ENCODE data around the gene TTC31. TPM values are rescaled to one million over a fixed set of nuclear protein-coding genes. Genes with fewer than 3 reads are reported as not detected.

The TTC31 gene
- total and polyA plus RNA-seq, 2 donors (not counting 1 experiment from before 2014, with no cell fraction given): 68.5 to 72.3 TPM

- Histone ChIP-seq H4K20me1 (ENCODE audit: control insufficient read depth, insufficient read depth, low read length, poor library complexity, severe bottlenecking) (no peaks in the 10 kb centered on the region), H3K9me3 (ENCODE audit: control extremely low read depth in 1 of 3, control insufficient read depth in 2 of 3, insufficient read depth in 1 of 3, low read length in 2 of 3) (no peaks in the 10 kb centered on the region), H3K9ac (ENCODE audit: low read length) (no peak overlapping the region), H3K4me3 (ENCODE audit: control extremely low read depth in 1 of 5, extremely low read depth in 1 of 5, insufficient read depth in 1 of 5, low read depth in 2 of 5, low read length in 4 of 5) (no peak overlapping the region), H3K4me2 (replicated peaks; ENCODE audit: low read depth, low read length, poor library complexity, severe bottlenecking) (peak overlapping the region; percentile 86), H3K36me3 (replicated peaks in 1 of 2; ENCODE audit: control extremely low read depth in 1 of 2, control insufficient read depth in 1 of 2, extremely low read depth in 1 of 2, insufficient read depth in 2 of 2, low read length in 1 of 2) (no peaks in the 10 kb centered on the region), H3K4me1 (ENCODE audit: control insufficient read depth in 2 of 2, insufficient read depth in 2 of 2, low read length in 2 of 2) (peaks cover 18 to 29% of the 10 kb centered on the region in 2 donors), H3K27ac (ENCODE audit: low read length in 2 of 2) (no peak overlapping the region), H3K79me2 (ENCODE audit: control insufficient read depth, insufficient read depth, low read length) (no peaks in the 10 kb centered on the region), H3K27me3 (replicated peaks in 1 of 4; ENCODE audit: control extremely low read depth in 1 of 4, control insufficient read depth in 3 of 4, insufficient read depth in 4 of 4, low read length in 3 of 4) (no peaks in the 10 kb centered on the region), H2AFZ (ENCODE audit: insufficient read depth, low read depth, low read length, poor library complexity, severe bottlenecking) (no peak overlapping the region)
- intact Hi-C loops (cut with micrococcal nuclease): no loop called here
- no peak for DNase-seq
- whole genome bisulfite sequencing (ENCODE audit: insufficient coverage): 100% methylated on average over 5 of the region's 5 CpGs
- H3K9me3 Mint-ChIP-seq (ENCODE audit: insufficient read depth): no peaks in the 10 kb centered on the region
- ATAC-seq (ENCODE audit: low read depth): no peak
- POLR2A ChIA-PET: interaction anchor here (1.5 kb wide), 1 partner anchor 82 kb away, joined by 3 read pairs; the partner anchor contains the start of gene WBP1
- TF ChIP-seq CTCF (IDR thresholded peaks at IDR 0.05) (no peak), EZH2 (IDR thresholded peaks at IDR 0.05; ENCODE audit: borderline replicate concordance, insufficient read depth, low read depth, low read length, poor library complexity, severe bottlenecking) (no peak)
- no peak overlapping the region for H3K4me3 Mint-ChIP-seq
- H3K4me1 Mint-ChIP-seq: peaks cover 29% of the 10 kb centered on the region
- CTCF ChIA-PET: interaction anchor here (1.4 to 3.0 kb wide), 4 partner anchors 8 to 291 kb away, joined by 3 to 11 read pairs (median 6); partner anchors contain the start of genes CCDC142 and TTC31
- H3K27ac Mint-ChIP-seq: no peak overlapping the region
- H3K27me3 Mint-ChIP-seq: no peaks in the 10 kb centered on the region
Measured at GRCh38 chr2:74540291-74540690, 57.4 kb downstream of the TTC31 start.

- Histone ChIP-seq H3K27me3 (replicated peaks in 1 of 4; ENCODE audit: control extremely low read depth in 1 of 4, control insufficient read depth in 3 of 4, insufficient read depth in 4 of 4, low read length in 3 of 4) (peaks cover 0 to 9% (median 5%) of the 10 kb centered on the region in 4 experiments), H3K36me3 (replicated peaks in 1 of 2; ENCODE audit: control extremely low read depth in 1 of 2, control insufficient read depth in 1 of 2, extremely low read depth in 1 of 2, insufficient read depth in 2 of 2, low read length in 1 of 2) (no peaks in the 10 kb centered on the region), H3K9me3 (ENCODE audit: control extremely low read depth in 1 of 3, control insufficient read depth in 2 of 3, insufficient read depth in 1 of 3, low read length in 2 of 3) (no peaks in the 10 kb centered on the region), H4K20me1 (ENCODE audit: control insufficient read depth, insufficient read depth, low read length, poor library complexity, severe bottlenecking) (no peaks in the 10 kb centered on the region), H3K4me2 (replicated peaks; ENCODE audit: low read depth, low read length, poor library complexity, severe bottlenecking) (no peak overlapping the region), H2AFZ (ENCODE audit: insufficient read depth, low read depth, low read length, poor library complexity, severe bottlenecking) (no peak overlapping the region), H3K9ac (ENCODE audit: low read length) (no peak overlapping the region), H3K4me1 (ENCODE audit: control insufficient read depth in 2 of 2, insufficient read depth in 2 of 2, low read length in 2 of 2) (peaks cover 19 to 25% of the 10 kb centered on the region in 2 donors), H3K79me2 (ENCODE audit: control insufficient read depth, insufficient read depth, low read length) (no peaks in the 10 kb centered on the region), H3K27ac (ENCODE audit: low read length in 2 of 2) (no peak overlapping the region), H3K4me3 (ENCODE audit: control extremely low read depth in 1 of 5, extremely low read depth in 1 of 5, insufficient read depth in 1 of 5, low read depth in 2 of 5, low read length in 4 of 5) (no peak overlapping the region)
- CTCF ChIA-PET: interaction anchor here (0.7 to 3.8 kb wide), 3 partner anchors 30 to 862 kb away, joined by 4 to 22 read pairs (median 4); no protein-coding TSS in a partner anchor
- no CpG with 5 or more reads among the region's 1 CpG for WGBS (ENCODE audit: insufficient coverage)
- Mint-ChIP-seq H3K27ac (no peak overlapping the region), H3K9me3 (ENCODE audit: insufficient read depth) (no peaks in the 10 kb centered on the region), H3K27me3 (peaks cover 7% of the 10 kb centered on the region), H3K4me1 (peaks cover 21% of the 10 kb centered on the region), H3K4me3 (no peak overlapping the region)
- POLR2A ChIA-PET: interaction anchor here (0.7 kb wide), 1 partner anchor 35 kb away, joined by 5 read pairs; no protein-coding TSS in a partner anchor
- no peak for TF ChIP-seq EZH2 (IDR thresholded peaks at IDR 0.05; ENCODE audit: borderline replicate concordance, insufficient read depth, low read depth, low read length, poor library complexity, severe bottlenecking)
- TF ChIP-seq CTCF (IDR thresholded peaks at IDR 0.05): no peak
- ATAC-seq (ENCODE audit: low read depth): no peak
- no peak for DNase-seq
- intact Hi-C loops (cut with micrococcal nuclease): no loop called here
Measured at GRCh38 chr2:74542978-74543377, 60.1 kb downstream of the TTC31 start.
